Testis (tissue), 2 donors: ENCODE data around the gene SH3BP4.

Experiments used
- CTCF ChIP-seq, 3 experiments: fragments of 450-650 bp in 2 of 3; fragments of 200-600 bp in 1 of 3; sonication (generic) in 1 of 3; IDR thresholded peaks; one replicate each; pipeline ENCODE4 v1.5.1; 2016 to 2019; ENCODE audit warnings: antibody characterized with exemption in 3 of 3, mild to moderate bottlenecking in 2 of 3, moderate library complexity in 1 of 3
- POLR2A ChIP-seq: fragments of 450-650 bp; IDR thresholded peaks from one replicate; pipeline ENCODE4 v1.6.1; 2017; ENCODE audit warnings: antibody characterized with exemption, mild to moderate bottlenecking, moderate library complexity

- no peak for TF ChIP-seq CTCF (IDR thresholded peaks at IDR 0.05)
- TF ChIP-seq POLR2A, result no peak
Observed at GRCh38 chr2:235080101-235080500, 128.3 kb downstream of the SH3BP4 start.
